GM21529 (cell line): Measurements from ENCODE around the gene BFAR.
A peak's percentile ranks its signal among the peaks of the same experiment; 100 is the strongest.
"Not testable (repeated sequence)": the region's sequence is repeated elsewhere in the genome, so short reads cannot be mapped to it uniquely, and the experiment has no call there.

Experiments used
- ATAC-seq: cut with Tn5 transposase; IDR thresholded peaks from one replicate; pipeline ENCODE4 v1.9.1; 2021; ENCODE audit not compliant: unreplicated experiment

Gene BFAR

DNA sequence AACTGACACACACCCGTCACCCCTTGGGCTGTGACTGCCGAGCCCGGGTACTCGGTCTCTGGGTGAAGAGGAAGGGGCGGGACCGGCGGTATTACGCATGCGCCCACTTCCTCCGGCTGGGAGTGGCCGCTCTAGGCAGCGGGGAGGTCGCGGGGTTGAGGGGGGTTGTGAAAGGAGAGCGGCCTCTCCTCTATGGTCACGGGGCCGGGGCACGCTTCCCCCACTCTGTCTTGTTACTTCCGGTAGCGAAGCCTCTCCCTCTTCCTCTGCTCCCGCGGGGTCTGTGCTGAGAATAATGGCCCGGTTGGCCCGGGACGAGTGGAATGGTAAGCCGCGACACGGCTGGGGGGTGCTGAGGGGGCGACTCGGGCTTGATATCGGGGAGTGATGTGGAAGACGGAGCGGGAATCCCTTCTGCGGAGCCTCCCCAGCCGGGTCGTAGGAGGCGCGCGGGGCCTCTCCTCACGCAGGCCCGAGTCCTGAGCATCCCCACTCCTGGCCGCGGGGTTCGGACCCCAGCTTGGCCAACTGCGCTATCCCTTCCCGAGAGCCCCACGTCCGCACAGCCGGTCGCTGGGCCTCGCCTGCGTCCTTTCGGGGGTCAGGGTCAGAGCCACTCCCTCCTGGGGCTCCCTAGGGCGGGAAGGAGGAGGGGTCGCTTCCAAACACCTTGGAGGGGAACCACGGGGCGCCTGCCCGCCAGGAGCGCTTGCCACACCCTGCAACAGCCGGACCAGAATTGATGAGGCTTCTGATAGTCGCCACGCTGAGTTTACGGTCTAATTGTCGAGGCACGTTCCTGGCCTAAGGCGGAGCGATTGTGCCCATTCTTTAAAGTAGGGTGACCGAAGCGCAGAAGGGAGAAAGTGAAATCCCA, at the start of gene BFAR:
BFAR (plus strand) TSS at position 259 of the 877 bp plus-strand sequence. CDS start 11,396 bp downstream, outside the sequence.
- ATAC-seq: peak; percentile 73

DNA sequence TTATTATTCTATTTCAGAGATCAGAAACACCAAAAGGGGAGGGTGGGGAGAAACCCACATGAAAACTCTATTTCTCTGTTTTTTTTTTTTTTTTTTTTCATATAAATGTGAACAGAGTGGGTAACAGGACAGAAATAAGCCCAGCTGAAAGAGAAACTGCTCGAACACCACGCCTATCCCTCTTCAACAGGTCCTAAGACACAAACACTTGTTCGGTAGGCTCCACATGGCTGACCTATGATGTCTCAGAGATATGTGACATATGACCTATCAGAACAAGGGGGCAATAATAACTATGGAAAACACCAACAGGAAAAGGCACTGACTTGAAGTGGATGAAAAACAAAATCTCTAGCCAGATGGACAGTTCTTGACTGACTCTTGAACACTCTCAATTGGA, 47.5 kb upstream of the BFAR start:
- ATAC-seq: no peak

DNA sequence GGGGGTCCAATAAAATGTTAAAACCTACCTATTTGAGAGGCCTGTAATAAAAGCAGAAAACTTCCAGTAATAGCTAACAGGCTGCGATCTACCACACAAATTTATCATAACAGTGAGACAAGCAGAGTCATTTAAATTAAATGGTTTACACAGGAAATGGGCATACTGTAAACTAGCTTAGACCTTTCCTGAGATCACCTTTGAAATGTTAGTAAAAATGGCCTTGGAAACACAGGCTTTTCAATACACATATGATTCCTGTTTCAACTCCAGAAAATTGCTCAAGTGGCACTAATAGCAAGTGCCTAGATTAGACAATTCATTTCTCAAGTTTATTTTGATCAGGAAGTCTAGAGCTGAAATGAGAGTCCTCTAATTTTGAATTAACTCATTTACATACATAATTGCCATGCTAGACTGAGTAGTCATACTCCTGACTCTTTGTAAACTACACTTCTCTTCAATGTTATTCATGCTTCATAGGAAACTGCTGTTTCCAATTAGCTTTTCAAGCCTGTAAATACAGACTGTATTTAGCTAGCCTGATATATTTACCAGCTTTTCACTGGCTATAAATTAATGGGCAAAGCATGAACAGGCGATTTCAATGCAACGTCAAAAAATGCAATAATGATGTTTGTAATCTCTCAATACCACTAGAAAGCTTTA, 46.0 kb upstream of the BFAR start:
- no peak for ATAC-seq

GRCh38 chr16:14600164-14600563, 32.6 kb upstream of the BFAR start:
- ATAC-seq: no peak

DNA sequence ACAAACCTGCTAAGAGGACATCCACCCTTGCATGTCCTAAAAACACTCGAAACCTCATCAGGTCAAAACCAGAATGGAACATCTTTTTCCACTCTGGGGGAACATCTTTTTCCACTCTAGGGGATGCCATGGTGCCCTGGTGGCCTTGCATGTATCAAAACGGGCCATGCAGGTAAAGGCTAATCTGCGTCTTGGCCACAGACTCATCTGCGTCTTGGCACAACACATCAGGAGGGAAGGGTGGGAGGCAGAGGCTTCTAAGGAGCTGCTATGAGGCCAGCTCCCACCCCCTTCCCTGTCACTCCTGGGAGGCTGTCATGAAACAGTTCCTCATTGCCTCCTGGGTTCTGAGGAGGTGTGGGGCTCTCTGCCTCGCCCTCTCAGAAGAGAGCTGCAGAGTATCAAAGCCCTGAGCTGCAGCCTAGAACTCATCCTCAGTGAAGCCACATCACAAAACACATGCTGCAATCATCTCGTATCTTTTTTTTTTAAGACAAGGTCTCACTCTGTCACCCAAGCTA, 30.2 kb upstream of the BFAR start:
- no peak for ATAC-seq

- no peak for ATAC-seq
Observed at GRCh38 chr16:14606102-14606501, 26.6 kb upstream of the BFAR start.

GRCh38 chr16:14608111-14608566, 24.6 kb upstream of the BFAR start:
- ATAC-seq: peak; percentile 73

GRCh38 chr16:14608604-14609003, 24.1 kb upstream of the BFAR start:
- ATAC-seq: peak; percentile 17

DNA sequence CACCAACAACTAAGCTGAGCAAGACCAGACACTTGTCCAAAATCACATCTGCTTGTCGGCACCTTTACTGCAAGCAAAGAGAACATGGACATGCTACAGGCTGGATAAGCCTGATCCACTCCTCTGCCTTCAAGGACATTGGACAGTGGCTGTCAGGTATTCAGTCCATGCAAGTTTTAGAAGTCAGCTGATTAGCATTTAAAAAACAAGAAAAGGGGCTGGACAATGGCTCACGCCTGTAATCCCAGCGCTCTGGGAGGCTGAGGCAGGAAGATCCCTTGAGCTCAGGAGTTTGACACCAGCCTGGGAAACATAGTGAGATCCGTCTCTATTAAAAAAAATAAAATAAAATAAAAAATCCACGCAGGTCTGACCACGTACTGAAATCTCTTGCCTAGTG, 23.0 kb upstream of the BFAR start:
- no peak for ATAC-seq

- ATAC-seq: no peak
Observed at GRCh38 chr16:14611660-14612059, 21.1 kb upstream of the BFAR start.

DNA sequence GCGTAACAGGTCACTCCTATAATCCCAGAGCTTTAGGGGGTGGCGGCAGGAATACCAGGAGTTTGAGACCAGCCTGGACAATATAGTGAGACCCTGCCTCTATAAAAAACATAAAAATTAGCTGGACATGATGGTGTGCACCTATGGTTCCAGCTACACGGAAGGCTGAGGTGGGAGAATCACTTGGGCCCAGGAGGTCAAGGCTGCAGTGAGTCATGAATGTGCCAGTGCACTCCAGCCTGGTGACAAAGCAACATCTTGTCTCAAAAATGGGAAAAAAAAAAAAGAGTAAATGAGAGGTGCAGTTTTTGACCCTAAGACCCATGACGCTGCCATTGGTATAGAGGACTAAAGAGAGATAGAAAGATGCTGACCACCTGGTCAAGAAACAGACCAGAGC, 18.8 kb upstream of the BFAR start:
- no peak for ATAC-seq

- no peak for ATAC-seq
Observed at GRCh38 chr16:14616280-14616679, 16.5 kb upstream of the BFAR start.

GRCh38 chr16:14618566-14618965, 14.2 kb upstream of the BFAR start:
- ATAC-seq: no peak

- ATAC-seq: no peak
Observed at GRCh38 chr16:14627078-14627477, 5.7 kb upstream of the BFAR start.

- ATAC-seq: no peak
Observed at GRCh38 chr16:14628806-14629611, 3.7 kb upstream of the BFAR start.

GRCh38 chr16:14629612-14629918, 3.2 kb upstream of the BFAR start:
- ATAC-seq: peak; percentile 2

DNA sequence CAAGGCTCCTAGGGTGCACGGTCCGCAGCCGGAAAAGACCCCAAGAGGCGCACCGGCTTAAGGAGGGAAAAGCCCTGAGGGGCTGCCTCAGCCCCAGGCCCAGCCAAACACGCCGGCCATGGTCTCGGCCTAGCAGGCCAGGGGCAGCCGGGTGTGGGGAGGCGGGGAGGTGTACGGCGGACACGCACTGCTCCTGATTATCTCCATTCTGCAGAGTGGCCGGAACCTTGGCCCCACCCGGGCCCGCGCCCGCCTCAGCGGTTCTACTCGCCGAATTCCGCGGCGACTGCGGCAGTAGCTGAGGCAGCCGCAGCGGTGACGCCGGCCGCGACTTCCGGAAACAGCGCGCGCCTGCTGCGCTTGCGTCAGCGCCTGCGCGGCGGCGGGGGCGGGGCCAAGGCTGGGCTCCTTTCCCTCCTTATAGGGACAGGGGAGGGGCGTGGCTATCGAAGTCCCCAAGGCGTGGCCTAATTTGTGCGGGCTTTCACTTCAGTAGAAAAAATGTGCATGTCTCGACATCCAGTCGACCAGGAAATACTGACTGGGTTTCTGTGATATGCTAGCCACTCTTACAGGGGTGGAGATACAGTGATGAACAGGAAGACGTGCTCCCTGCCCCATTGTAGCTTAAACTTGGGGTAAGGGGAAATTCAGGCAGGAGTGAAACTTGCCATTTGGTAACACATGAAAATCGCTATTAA, 2.7 kb upstream of the BFAR start, which contains the start of gene PARN:
PARN (minus strand) TSS at position 342 of the 701 bp plus-strand sequence; CDS start at position 207, 135 bp downstream.
- ATAC-seq: peak; percentile 45

GRCh38 chr16:14630620-14631330, 2.0 kb upstream of the BFAR start:
- not testable (repeated sequence) for ATAC-seq

- ATAC-seq: no peak
Observed at GRCh38 chr16:14634389-14634725, 1.6 kb downstream of the BFAR start.
